ENCODE measurements around the gene APOM.

The APOM gene

GRCh38 chr6:31658983-31659648, 3.4 kb downstream of the APOM start:
- no peak for DNase-seq

GRCh38 chr6:31659649-31660380, 4.1 kb downstream of the APOM start:
- DNase-seq, result no peak

DNA sequence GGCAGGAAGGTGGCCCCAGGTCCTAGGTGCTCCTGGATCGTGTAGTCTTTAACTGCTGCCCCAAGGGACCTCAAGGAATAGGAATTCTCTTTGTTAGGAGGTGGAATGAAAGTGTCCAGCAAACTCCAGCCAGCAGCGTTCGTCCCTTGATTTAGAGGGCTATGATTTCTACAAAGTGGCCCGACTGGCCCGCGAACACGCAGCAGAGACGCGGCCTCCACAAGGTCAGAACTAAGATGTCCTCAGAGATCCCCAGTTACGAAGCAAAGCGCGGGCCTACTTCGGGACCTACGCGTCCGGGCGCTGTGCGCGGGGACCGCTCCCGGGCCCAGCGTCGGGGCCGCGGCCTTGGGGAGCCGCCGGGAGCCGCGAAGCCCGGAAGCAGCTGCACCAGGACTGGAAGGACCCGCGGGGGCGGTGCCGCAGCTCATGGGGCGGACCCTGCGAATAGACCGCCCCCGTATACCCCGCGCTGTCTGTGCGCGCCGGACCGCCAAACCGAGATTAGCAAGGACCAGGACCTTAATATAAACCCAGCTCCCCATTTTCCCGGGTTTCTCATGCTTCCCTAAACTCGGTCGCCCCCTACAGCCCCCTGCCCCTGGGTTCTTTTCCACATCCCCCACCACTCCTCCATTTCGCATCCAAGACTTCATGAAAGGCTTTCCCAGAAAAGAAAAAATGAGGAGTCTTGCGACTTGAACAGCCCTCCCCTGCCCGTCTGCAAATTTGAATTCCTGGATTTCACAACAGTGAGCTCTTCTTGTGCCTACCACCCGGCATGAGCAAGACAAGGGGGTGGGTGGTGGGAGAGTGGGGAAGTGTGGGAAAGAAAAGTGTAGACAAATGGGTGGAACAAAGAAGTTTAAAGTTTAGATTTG, 4.9 kb downstream of the APOM start, which contains the start of gene C6orf47:
C6orf47 (minus strand) TSS at position 398 of the 881 bp plus-strand sequence. CDS start 831 bp downstream, outside the sequence.
- peak; percentile 67 for DNase-seq

DNA sequence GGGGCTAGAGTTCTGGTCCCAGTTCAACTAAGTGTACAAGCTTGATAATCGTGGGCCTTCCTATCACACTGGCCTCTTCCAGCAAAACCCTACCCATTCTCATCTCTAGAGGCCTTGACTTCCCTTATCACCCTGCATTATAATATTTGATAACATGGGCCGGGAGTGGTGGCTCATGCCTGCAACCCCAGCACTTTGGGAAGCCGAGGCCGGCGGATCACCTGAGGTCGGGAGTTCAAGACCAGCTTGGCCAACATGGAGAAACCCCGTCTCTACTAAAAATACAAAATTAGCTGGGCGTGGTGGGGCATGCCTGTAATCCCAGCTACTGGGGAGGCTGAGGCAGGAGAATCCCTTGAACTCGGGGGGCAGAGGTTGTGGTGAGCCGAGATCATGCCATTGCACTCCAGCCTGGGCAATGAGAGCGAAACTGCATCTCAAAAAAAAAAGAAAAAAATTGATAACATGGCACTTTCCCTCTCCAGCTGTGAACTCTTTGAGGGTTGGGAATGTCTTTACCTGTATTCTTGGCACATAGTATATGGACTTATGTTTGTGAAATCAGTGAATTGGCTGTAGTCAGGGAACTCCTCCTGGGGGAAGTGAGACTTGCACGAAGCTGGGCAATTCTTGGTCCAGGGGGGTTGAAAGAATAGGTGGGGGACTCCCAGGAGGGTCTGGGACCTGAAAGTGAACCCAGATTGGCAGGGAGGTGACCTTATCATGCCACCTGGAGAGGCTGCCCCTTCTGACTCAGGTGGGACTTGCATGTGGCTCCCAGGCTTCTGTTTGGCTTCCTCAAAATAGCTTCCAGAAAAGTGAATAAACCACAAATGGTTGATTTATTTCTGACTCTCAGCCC, 5.8 kb downstream of the APOM start:
- DNase-seq, result no peak

- DNase-seq, result no peak
Observed at GRCh38 chr6:31662124-31662723, 6.5 kb downstream of the APOM start.

GRCh38 chr6:31663126-31663960, 7.6 kb downstream of the APOM start:
- no peak for DNase-seq

- no peak for DNase-seq
Observed at GRCh38 chr6:31663961-31664789, 8.5 kb downstream of the APOM start.

- peak; percentile 84 for DNase-seq
Observed at GRCh38 chr6:31664790-31665500, 9.3 kb downstream of the APOM start, which contains the start of gene GPANK1. Gene GPANK1 (minus strand): TSS chr6:31664997. CDS start chr6:31664478, 519 bp downstream.

DNA sequence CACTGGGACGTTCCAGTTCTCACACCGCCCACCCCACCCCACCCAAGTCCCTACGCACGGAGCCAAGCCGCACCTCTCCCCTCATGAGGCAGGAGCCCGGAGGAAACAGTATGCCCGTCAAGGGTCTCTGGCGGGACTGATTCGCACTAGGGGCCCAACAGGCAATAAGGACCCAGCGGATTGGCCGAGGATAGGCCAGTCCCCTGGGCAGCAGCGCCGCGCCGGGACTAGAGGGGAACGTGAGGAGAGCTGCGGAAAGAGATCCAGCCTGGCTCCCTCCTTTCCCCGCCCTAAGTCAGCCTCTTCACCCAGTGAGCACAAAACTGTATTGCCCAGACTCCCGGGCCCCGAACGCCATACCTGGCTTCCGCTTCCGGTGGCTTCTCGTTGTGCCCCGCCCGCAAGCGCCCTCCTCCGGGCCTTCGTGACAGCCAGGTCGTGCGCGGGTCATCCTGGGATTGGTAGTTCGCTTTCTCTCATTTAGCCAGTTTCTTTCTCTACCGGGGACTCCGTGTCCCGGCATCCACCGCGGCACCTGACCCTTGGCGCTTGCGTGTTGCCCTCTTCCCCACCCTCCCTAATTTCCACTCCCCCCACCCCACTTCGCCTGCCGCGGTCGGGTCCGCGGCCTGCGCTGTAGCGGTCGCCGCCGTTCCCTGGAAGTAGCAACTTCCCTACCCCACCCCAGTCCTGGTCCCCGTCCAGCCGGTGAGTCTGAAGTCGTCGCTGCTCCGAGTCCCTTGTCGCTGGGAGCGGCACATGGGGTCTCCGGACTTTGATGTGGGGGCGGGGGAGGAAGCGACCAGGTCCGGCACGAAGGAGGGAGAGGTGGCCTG, 10.0 kb downstream of the APOM start, which contains the start of gene CSNK2B:
CSNK2B (plus strand) TSS at position 580 of the 836 bp plus-strand sequence. CDS start 752 bp downstream, outside the sequence.
- peak; percentile 97 for DNase-seq

DNA sequence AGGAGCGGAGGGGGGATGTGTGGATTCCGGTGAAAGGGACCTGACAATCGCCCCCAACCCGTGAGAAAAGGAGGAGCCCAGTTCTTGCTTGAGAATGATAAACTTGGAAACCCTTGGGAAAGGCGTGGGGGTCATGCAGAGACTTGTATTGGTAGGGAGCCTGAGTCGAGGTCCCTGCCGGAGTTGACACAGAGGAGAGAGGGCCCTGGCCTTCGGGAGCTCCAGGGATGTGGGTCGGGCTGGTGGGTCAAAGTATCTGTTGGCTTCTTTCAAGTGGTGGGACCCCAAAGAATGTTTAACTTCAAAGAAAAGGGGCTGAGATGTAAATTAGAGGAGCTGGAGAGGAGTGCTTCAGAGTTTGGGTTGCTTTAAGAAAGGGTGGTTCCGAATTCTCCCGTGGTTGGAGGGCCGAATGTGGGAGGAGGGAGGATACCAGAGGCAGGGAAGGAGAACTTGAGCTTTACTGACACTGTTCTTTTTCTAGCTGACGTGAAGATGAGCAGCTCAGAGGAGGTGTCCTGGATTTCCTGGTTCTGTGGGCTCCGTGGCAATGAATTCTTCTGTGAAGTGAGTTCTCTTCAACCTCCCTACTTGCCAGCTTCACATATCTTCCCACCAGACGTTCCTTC, 10.8 kb downstream of the APOM start:
- DNase-seq, result no peak

DNA sequence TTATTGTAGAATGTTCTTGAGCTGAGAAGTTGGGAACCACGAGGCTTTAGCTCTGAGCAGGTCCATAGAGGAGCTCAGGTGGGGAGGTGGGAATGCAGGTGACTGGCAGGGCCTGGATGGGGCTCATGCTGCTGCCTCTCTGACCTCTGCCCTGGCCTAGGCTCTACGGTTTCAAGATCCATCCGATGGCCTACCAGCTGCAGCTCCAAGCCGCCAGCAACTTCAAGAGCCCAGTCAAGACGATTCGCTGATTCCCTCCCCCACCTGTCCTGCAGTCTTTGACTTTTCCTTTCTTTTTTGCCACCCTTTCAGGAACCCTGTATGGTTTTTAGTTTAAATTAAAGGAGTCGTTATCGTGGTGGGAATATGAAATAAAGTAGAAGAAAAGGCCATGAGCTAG, 14.0 kb downstream of the APOM start, which contains the start of gene LY6G5B:
LY6G5B (plus strand) TSS at position 301 of the 400 bp plus-strand sequence. CDS start 975 bp downstream, outside the sequence.
- DNase-seq, result no peak

- no peak for DNase-seq
Observed at GRCh38 chr6:31676322-31676903, 20.7 kb downstream of the APOM start.

- DNase-seq, result no peak
Observed at GRCh38 chr6:31676904-31677303, 21.2 kb downstream of the APOM start.

GRCh38 chr6:31677955-31678354, 22.3 kb downstream of the APOM start:
- DNase-seq, result no peak

DNA sequence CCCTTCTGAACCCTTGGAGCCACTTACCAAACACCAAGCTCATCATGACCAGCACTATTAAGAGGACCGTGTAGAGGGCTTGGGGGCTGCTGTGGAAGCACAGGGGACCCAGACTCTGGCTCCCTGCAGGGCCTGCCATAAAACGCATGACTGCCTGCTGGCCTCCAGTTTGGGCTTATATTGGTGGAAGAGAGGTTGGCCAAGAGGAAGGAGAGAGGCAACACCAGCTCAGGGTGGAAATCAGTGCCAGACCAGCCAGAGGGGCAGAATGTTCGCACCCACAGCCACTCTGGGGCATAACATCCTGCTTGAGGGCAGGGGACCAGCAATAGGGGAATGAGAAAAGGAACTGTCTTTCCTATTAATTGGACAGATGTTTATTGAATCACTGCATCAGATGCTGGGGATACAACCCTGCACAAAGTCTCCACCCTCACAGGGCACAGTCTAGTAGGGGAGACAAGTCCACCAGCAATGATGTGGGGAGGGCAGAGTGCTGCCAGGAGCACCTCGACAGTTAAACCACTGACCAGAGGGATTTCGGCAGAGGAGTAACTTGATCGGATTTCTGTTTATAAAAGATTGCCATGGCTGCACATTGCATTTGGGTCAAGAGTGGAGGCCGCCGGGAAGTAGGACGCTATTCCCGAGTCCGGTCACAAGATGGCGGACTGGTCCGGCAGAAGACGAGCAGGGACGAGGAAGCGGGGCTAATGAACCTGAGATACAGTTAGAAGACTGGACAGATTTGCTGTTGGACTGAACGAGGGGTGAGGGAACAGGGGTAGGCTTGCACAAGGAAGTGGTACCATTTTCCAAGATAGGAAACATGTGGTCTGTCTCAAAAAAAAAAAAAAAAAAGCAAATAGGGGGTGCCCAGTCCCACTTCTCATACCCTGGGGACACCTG, 24.8 kb downstream of the APOM start, which contains the start of gene LY6G5C:
LY6G5C (minus strand) TSS at position 842 of the 909 bp plus-strand sequence; CDS start at position 148, 694 bp downstream.
- peak; percentile 43 for DNase-seq

All from T-helper 9 cell (primary cell).